GM11168 (cell line): ENCODE data around the gene PTK7.

Source experiments
- in situ Hi-C: fragments of 300-500 bp; cut with MboI; formaldehyde crosslinking; loops from one replicate; pipeline ENCODE4 v1.12.0; 2022; ENCODE audit warnings: low sequenced_read_pairs; ENCODE audit not compliant: unreplicated experiment

PTK7 gene

DNA sequence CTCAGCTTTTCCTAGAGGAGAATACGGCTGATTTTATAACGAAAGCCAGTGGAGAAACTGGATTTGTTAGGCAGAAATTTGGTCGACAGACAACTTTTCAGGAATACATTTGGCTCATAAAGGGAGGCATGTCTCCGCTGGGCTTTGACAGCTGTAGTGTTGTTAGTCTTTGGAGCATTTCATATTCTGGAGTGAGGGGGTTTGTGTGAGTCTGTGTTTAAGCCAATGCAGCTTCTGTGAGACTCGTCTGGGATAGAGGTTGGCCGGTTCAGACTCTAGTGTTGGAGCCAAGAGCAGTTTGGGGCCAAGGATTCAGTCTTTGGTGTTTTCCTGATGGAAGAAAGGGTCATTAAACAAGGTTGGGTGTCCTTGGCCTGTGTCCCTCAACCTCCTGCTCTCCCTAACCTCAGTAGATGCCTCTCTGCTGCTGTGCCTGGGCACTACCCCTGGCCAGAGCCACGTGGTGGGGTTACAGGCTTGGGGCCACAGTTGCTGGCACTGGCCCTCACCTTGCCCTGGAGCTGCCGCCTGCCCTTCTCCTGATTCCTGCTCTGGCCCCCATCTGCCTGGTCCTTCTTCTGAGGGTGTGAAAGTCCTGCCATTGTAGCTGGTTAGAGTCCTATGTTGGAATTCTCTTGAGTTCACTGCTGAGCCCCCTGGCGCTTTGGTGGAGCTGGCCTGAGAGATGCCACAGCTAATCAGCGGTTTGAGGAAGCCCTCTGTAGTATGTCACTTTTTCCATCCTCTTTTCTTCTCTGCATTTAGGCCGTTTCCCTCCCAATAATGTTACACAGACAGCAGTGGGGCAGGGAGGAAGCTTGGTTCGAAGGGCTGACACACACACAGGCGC, 6.9 kb downstream of the PTK7 start:
- in situ Hi-C loops: no loop called here

DNA sequence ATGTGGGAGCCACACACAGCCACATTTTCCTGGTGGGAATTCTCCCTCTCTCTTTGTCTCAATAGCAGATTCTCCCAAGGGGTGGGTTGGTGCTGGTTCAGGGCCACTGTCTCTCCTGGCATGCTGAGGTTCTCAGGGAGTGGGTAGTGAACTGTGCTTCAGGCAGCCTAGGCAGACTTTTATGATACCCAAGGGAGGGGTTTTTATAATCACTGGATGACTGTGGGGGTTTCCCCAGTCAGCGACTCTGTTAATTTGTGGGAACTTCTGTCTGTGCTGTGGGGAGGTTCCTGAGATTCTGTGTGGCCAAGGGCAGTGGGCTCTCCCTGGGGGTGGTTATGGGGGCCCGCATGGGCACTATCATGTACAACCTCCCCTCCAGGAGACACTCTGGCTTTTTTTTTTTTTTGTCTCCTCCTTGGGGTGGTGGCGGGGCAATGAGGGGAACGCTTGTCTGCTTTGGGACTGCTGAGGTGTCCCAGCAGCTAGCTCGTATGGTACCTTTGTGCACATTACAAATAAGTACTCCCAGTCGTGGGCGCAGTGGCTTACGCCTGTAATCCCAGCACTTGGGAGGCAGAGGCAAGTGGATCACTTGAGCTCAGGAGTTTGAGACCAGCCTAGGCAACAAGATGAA, 10.0 kb downstream of the PTK7 start:
- in situ Hi-C loops: no loop called here

DNA sequence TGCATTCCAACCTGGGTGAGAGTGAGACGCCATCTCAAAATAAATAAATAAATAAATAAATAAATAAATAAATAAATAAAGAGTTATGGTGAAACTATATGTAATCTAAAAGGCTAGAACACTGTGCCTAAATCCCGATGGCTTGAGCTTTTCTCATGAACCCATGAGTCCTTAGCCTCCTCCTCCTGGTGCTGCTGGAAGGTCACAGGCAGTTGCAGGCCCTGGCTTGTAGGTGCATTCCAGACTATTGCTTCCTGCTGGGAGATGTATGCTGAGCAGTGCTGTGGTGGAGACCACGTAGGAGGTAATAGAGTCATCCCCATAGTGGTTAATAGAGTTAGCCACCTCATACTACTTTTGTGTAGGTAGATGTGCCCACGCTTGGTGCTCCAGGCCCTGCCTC, 12.5 kb downstream of the PTK7 start:
- in situ Hi-C loops: no loop called here

DNA sequence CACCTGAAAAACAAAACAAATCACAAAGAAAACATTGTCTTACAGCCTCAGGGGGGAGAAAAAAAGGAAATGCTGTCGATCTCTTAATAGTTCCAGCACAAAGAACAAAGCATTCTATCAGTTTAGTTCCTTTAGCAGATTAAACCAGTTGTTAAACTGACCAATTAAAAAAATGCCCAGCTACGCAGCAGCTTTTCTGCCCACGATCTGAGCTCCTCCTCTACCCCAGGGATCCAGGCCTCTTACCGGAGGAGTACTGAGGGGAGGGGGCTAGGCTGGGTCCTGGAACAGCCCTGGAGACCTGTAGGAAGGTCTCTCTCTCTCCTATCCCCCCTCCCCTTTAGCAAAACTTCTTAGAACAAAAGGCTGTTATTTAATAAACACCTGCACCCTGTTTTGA, 13.4 kb downstream of the PTK7 start:
- in situ Hi-C loops: no loop called here

DNA sequence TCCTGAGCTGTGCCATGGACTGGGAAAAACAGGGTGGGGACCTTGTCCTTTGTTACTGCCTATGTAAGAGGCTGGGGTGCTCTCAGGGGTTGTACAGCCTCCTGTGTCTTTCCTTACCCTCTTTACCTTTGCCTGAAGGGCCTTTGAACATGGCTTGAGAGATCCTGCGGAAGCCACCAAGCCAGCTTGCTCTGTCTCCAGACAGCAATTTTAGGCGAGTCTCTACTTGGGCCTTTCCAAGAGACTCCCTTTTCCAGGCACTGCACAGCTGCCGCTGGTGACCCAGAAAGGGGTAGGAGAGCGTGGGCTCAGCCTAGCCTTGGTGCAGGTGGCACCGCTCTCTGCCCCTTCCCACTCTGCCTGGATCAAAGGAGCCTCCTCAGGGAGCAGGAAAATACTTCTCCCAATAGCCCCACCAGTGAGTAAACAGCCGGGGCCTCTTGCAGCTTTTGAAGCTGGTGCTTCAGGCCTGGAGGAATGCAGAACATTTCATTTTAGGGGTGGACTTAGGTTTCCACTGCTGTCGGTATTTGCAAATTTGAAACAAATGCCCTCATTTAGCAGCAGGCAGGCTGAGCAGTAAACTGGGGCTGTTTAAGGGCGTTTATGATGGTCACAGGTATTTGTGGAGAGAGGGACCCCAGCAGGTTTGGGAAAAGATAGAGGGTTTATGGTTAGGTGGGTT, 13.9 kb downstream of the PTK7 start:
- in situ Hi-C loops: no loop called here

DNA sequence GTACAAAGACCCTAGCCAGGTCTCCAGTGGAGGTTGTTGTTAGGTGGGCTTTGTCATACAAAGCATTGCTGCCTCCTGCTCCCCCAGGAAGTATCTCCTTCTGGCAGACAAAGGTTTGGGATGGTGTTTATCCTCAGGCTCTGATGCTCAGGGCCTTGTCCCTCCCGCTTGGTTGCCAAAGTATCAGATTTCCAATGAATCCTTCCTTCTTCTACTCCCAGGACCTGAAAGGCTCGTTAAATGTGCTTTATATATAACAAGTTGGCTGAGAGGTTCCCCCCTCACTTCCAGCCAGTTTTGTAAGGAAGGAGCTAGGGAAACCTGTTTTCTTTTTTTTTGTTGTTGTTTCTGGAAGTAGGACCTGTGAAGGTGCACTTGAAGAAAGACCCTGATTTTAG, 14.4 kb downstream of the PTK7 start:
- in situ Hi-C loops: no loop called here

DNA sequence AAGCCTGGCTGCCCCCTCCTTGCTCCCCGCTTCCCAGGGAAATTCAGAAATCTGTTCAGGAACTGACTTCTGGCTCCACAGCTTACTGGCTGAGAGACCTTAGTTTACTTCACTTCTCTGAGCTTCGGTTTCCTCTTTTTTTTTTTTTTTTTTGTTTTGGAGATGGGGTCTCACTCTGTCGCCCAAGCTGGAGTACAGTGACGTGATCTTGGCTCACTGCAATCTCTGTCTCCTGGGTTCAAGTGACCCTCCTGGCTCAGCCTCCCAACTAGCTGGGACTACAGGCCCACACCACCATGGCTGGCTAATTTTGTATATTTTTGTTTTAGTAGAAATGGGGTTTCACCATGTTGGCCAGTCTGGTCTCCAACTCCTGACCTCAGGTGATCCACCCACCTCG, 14.9 kb downstream of the PTK7 start:
- in situ Hi-C loops: no loop called here

DNA sequence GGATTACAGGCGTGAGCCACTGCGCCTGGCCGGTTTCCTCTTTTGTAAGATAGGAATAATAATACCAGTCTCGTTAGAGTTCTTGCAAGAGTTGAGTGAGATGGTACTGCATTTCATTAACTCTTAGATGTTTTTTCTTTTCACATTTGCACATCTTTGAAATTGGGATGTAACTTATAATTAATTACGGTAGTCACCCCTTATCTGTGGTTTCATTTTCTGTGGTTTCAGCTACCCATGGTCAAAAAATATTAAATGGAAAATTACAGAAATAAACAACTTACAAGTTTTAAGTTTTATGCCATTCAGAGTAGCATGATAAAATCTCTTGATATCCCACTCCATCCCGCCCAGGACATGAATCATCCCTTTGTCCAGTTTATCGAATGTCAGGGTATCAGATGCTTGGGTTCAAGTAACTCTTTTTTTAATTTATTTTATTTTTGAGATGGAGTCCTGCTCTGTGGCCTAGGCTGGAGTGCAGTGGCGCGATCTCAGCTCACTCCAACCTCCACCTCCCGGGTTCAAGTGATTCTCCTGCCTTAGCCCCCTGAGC, 15.4 kb downstream of the PTK7 start:
- in situ Hi-C loops: no loop called here

DNA sequence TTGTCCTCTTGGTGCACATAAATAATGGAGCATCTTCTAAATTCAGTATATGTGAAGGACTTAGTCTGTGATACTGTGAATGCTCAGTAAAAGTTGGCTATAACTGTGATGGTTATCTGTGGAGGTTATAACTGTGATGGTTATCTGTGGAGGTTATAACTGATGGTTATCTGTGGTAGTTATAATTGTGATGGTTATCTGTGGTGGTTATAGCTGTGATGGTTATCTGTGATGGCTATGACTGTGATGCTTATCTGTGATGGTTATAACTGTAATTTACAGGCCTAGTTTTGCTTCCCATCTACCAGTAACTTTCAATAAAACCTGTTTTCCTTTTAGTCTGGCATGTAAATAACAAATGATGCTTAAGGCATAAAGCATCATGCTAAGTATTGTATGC, 16.5 kb downstream of the PTK7 start:
- in situ Hi-C loops: no loop called here

DNA sequence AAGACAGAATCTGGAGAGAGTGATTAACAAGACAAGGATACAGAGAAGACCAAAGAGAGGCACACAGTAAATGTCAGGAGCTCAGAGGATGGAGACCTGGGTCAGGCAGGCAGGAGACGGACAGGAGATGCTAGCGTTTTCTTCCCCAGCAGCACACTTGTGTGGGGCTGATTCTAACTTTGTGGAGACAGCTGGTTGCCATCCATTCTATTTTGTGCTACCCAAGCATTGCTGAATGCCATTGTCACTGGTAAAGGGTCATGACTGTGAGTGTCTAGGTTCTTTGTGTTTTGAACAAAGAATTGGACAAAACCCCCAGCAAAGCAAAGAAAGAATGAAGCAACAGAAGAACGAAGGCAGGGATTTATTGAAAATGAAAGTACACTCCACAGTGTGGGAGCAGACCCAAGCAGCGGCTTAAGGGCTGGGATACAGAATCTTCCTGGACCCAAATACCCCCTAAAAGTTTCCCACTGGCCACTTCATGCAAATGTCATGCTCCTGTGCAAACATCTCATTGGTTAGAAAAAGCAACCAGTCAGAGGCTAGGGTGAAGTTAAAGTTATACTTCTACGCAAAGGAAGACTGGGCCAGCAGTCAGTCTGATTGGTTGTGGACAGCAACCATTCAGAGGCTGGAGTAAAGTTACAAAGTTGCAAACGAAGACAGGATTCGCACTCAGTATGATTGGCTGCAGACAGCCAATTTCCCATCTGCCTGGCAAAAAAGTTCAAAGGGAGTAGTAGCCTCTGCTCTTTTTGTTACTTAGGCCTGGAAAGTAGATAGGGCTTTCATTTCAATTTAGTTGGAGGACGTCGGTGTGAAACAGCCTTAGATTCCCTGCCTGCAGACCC, 17.5 kb downstream of the PTK7 start:
- in situ Hi-C loops: no loop called here

DNA sequence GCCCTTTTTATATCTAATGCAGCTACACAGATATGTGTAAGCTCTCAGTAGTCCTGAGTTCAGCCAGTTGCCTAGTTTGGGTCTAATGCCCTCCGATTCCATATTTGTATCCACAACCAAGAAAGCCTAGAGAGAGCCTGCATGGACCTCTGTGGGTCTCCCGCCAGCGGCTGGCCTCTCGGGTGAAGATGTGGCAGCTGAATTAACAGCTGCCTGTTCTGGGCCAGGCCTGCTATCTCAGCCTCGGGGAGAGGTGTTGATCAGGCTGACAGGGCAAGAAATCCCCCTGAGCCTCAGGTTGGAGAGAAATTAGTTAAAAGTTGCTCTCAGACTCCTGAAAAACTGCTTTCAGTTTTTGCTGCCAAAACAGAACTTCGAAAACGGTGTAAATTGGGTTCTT, 19.8 kb downstream of the PTK7 start:
- in situ Hi-C loops: no loop called here

DNA sequence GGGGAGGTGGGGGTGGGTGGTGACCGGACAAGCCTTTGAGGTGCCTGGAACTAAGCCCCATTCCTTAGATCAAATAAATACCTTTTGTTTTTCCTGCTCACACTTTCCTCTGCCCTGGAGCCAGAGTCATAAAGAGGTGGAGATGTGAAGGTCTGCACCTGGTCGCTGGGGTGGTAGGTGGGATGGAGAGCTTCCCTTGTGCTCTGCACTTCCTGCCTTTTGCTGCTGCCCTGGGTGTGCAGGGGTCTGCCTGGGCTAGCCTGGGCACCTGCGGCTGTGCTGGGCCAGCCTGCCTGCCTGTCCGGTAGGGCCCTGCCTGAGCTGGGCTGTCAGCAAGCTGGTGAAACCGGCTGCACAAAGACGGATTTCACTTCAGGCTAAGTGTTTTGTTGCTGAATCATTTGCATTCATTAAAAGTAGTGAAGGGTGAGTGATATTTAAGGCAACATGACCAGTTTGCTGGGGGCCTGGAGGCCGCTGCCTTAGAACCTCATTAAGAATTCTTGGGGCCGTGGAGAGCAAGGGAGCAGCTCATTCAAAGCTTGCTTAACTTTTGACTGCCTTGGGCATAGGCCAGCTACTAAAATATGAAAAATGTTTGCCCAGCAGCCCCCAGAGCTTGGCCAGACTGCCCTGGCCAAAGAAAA, 20.5 kb downstream of the PTK7 start:
- in situ Hi-C loops: no loop called here

DNA sequence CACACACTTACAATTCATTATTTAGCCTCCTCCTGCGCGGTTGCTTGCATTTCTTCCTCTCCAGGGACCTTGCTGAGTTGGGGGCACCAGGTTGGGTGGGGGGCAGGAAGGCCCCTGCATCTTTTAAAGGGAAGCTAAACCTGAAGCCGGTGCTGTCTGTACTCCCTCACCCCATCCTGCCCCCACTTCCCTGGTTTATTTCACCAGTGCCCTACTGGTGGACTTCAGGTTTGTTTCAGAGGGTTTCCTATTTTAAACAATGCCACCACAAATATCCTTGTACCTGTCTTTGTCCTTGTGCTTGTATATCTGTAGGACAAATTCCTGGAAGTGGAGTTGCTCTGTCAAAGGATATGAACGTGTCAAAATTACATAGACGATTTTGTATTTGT, 21.0 kb downstream of the PTK7 start:
- in situ Hi-C loops: no loop called here

DNA sequence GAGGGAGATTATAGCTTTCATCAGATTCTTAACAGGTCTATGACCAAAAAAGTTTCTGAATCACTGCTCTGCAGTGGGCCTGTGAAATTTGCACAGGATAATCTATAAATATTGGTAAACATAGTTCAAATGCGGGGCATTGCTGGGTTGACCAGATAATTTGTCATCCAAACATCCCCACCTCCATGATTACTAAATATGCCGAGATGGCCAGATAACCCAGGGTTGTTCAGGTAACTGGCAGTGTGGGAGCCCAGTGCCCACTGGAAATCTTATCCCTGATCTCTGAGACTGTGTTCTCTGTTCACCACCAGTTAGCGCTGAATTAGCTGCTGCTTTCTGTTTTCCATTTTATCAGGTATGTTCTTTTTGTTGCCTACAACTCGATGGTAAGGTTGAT, 21.4 kb downstream of the PTK7 start:
- in situ Hi-C loops: no loop called here

DNA sequence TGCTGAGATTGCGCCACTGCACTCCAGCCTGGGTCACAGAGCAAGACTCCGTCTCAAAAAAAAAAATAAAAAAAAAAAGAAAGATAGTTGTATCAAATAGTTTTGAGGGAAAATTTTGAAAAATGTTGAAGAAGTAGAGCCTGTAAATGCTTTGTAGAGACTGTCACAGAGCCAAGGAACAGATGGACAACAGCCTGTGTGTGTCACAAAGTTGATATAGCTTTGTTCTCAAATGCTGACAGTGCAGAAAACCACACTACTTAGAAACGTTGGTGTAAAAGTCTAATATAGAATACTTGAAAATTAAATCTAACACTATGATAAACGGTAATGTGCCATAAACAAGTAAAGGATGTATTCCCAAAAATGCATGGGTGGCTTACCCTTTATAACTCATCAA, 25.4 kb downstream of the PTK7 start:
- in situ Hi-C loops: no loop called here

DNA sequence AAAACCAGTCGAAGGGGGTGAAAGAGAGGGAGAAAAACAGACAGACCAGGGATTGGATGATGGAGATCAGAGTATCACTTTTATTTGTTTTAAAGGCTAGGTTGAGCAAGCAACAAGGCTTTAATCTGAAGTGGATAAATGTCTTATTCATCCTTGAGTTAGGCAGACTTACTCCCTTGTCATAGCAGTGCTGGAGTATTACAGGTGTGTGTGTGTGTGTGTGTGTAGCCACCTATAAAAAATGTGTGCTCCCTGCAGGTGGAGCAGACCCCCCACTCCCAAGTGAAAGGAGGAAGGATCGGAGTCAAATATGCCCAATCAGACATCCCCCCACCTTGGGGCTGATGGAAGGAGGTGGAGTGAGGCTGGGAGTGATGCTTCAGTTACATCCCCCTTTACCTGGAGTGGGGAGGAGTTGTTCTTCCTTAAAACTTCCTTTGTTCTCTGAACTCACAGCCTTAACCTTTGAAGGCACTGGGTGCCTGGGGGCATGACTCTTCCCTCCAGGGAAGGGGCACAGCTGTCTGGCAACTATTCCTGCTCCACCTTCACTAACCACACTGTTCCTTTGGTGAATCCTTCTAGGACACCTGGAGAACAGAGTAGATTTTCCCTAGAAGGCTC, 27.3 kb downstream of the PTK7 start:
- in situ Hi-C loops: no loop called here

DNA sequence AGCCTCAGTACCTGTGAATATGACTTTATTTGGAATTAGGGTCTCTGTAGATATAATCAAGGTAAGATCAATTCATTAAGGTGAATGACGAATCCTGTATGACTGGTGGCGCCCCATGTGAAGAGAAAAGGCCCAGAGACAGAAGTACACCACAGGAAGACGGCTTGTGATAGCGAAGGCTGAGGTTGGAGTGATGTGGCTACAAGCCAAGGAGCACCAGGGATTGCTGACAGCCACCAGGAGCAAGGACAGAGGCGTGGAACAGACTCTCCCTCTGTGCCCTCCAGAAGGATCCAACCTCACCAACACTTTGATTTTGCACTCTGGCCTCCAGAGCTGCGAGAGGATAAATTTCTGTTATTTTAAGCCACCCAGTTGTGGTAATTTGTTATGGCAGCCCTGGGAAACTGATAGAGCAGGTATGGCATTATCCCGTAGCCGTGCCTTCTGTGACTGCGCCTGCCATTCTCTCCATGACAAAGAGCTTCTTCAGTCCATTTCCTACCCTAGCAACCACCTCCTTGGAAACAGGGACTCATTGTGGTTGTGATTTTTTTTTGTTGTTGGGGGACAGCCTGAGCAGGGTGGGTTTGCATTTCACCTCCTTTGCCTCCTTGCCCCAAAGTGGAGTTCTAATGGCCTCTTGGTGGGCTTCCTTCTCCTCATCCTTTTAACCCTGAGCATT, 29.6 kb downstream of the PTK7 start:
- in situ Hi-C loops: no loop called here

DNA sequence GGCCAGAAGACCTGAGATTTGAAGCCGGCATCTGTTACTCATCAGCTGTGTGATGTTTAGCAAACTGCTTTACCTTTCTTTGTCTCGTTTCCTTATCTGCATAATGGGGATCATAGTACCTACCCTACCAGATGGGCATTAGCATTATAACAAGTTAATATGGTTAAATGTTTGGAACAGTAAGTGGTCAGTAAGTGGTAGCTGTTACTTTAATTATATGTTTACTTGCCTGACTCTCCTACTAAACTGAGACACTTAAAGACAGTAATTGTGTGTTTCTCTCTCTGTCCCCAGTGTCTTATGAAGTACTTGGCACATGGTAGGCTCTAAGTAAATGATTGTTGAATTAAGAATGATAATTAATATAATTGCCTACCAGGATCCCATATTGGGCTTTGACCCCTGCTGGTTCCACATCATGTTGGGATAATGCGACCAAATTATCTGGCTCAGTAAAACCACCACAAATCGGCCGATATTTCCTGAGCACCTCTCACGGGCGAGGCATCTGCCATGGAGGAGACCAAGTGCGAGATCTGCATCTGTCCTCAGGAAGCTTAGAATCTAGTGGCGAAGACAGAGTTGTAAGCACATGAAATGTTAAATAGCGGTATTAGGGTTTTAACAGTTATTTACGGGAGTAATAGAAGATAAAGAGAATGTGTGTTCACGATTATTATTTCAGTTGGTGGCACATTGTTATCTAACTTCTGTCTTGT, 31.4 kb downstream of the PTK7 start:
- in situ Hi-C loops: no loop called here
